Neuronal stem cell (in vitro differentiated cells): ENCODE measurements around the gene NDUFB7.
"Not testable (repeated sequence)": the region's sequence is repeated elsewhere in the genome, so short reads cannot be mapped to it uniquely, and the experiment has no call there.

Experiments
- DNase-seq: peaks from one replicate; pipeline ENCODE4 v3.0.0-alpha.2; 2013; ENCODE audit warnings: low spot score
- H2AFZ ChIP-seq: one replicate; pipeline ENCODE4 v1.6.1; 2013; ENCODE audit warnings: mild to moderate bottlenecking, low read length, inconsistent platforms
- H2AK5ac ChIP-seq: 2 replicates; pipeline ENCODE4 v1.6.1; 2013; ENCODE audit warnings: low read depth, mild to moderate bottlenecking, inconsistent platforms, low read length, moderate library complexity, mixed read lengths
- H2BK120ac ChIP-seq: 2 replicates; pipeline ENCODE4 v1.6.1; 2013; ENCODE audit warnings: low read depth, mild to moderate bottlenecking, inconsistent platforms, low read length, moderate library complexity, mixed read lengths
- H2BK12ac ChIP-seq: one replicate; pipeline ENCODE4 v1.6.1; 2013; ENCODE audit warnings: low read length, inconsistent platforms
- H2BK15ac ChIP-seq: 2 replicates; pipeline ENCODE4 v1.6.1; 2013; ENCODE audit warnings: mild to moderate bottlenecking, low read length, inconsistent platforms, mixed read lengths
- H2BK5ac ChIP-seq: one replicate; pipeline ENCODE4 v1.6.1; 2013; ENCODE audit warnings: inconsistent platforms, mild to moderate bottlenecking, low read length, moderate library complexity
- H3K14ac ChIP-seq: one replicate; pipeline ENCODE4 v1.6.1; 2013; ENCODE audit warnings: low read length, inconsistent platforms
- H3K18ac ChIP-seq: 2 replicates; pipeline ENCODE4 v1.6.1; 2013; ENCODE audit warnings: low read length, inconsistent platforms
- H3K23ac ChIP-seq: 2 replicates; pipeline ENCODE4 v1.6.1; 2013; ENCODE audit warnings: low read depth, mild to moderate bottlenecking, mixed read lengths, low read length, inconsistent platforms; ENCODE audit not compliant: poor library complexity
- H3K27ac ChIP-seq: replicated peaks from 3 replicates; pipeline ENCODE4 v1.5.1; 2013; ENCODE audit warnings: low read length, inconsistent platforms
- H3K27me3 ChIP-seq, 3 experiments: 2 replicates each; pipeline ENCODE4 v1.6.1; 2013; ENCODE audit warnings: low read length in 3 of 3, mild to moderate bottlenecking in 2 of 3, inconsistent platforms in 1 of 3, low read depth in 1 of 3, mixed read lengths in 1 of 3, moderate library complexity in 1 of 3; ENCODE audit not compliant: control insufficient read depth in 3 of 3, insufficient read depth in 3 of 3
- H3K36me3 ChIP-seq, 2 donors: replicated peaks in 1 of 2; 2 replicates each; pipeline ENCODE4 v1.6.1; 2013; ENCODE audit warnings: low read length in 2 of 2; ENCODE audit not compliant: control insufficient read depth in 2 of 2, insufficient read depth in 2 of 2
- H3K4ac ChIP-seq: 2 replicates; pipeline ENCODE4 v1.6.1; 2013; ENCODE audit warnings: inconsistent platforms, mild to moderate bottlenecking, low read length, moderate library complexity
- H3K4me1 ChIP-seq, 2 donors: 1 replicate in 1 of 2; 2 replicates in 1 of 2; pipeline ENCODE4 v1.6.1; 2013; ENCODE audit warnings: low read length in 2 of 2, low read depth in 1 of 2; ENCODE audit not compliant: control insufficient read depth in 2 of 2, insufficient read depth in 1 of 2
- H3K4me2 ChIP-seq: one replicate; pipeline ENCODE4 v1.6.1; 2013; ENCODE audit warnings: mild to moderate bottlenecking, low read length, inconsistent platforms; ENCODE audit not compliant: insufficient read depth, poor library complexity, severe bottlenecking
- H3K4me3 ChIP-seq, 2 donors: 2 replicates each; pipeline ENCODE4 v1.5.1; 2013; ENCODE audit warnings: low read length in 2 of 2, mild to moderate bottlenecking in 2 of 2, inconsistent platforms in 1 of 2, moderate library complexity in 1 of 2
- H3K79me1 ChIP-seq: one replicate; pipeline ENCODE4 v1.6.1; 2013; ENCODE audit warnings: low read depth, mild to moderate bottlenecking, inconsistent platforms, low read length, moderate library complexity
- H3K9ac ChIP-seq: one replicate; pipeline ENCODE4 v1.6.1; 2013; ENCODE audit warnings: mild to moderate bottlenecking, low read depth, low read length, inconsistent platforms; ENCODE audit not compliant: poor library complexity
- H3K9me3 ChIP-seq, 2 donors: replicated peaks in 1 of 2; 2 replicates each; pipeline versions ENCODE3 to v1.6.1; 2013; ENCODE audit warnings: low read length in 2 of 2, mild to moderate bottlenecking in 2 of 2, inconsistent platforms in 1 of 2, low read depth in 1 of 2, mixed read lengths in 1 of 2, moderate library complexity in 1 of 2; ENCODE audit not compliant: control insufficient read depth in 2 of 2, insufficient read depth in 1 of 2
- H4K8ac ChIP-seq: one replicate; pipeline ENCODE4 v1.6.1; 2013; ENCODE audit warnings: low read depth, mild to moderate bottlenecking, inconsistent platforms, low read length, moderate library complexity
- H4K91ac ChIP-seq: one replicate; pipeline ENCODE4 v1.6.1; 2013; ENCODE audit warnings: low read length, low read depth, mild to moderate bottlenecking, inconsistent platforms; ENCODE audit not compliant: poor library complexity
- WGBS, 2 donors: extraction: QIAGEN DNeasy Blood & Tissue Kit; methylation state at CpG; one replicate each; pipeline ENCODE4 v1.1.7; 2013; ENCODE audit warnings: missing lambda C conversion rate in 2 of 2, mixed read lengths in 1 of 2; ENCODE audit not compliant: insufficient read length in 2 of 2, insufficient replicate concordance in 1 of 2; ENCODE audit errors: extremely low coverage in 2 of 2; 5-methylcytosine and 5-hydroxymethylcytosine counted together

The NDUFB7 gene

DNA sequence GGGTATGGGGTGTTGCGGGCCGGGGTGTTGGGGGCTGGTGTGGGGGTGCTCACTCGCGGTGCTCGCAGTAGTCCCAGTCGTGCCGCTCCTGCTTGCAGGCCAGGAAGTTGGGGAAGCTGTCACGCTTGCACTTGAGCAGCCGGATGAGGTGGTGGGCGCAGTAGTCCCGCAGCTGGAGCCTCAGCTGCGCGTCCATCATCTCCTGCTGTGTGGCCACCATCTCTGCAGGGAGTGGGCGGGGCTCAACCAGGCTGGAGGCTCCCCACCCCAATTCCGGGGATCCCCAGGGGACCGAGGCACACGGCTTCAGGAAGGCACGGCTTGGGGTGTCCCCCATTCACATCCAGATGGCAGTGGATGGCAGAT is 5.2 kb downstream of the NDUFB7 start:
- H2AK5ac ChIP-seq = no peak overlapping the region
- H3K27me3 ChIP-seq = peaks cover 0 to 1% (median 0%) of the 10 kb centered on the region in 3 experiments
- no peak overlapping the region for H3K23ac ChIP-seq
- H4K91ac ChIP-seq = no peak overlapping the region
- H3K36me3 ChIP-seq = peaks cover 14 to 56% of the 10 kb centered on the region in 2 donors
- no CpG with 5 or more reads among the region's 18 CpGs for WGBS, 2 donors
- H2BK5ac ChIP-seq = no peak overlapping the region
- H3K18ac ChIP-seq = no peak overlapping the region
- H2BK15ac ChIP-seq = no peak overlapping the region
- H3K4me1 ChIP-seq = peaks cover 5 to 7% of the 10 kb centered on the region in 2 donors
- DNase-seq = no peak
- peaks cover 24% of the 10 kb centered on the region for H3K79me1 ChIP-seq
- H3K4me3 ChIP-seq = no peak overlapping the region
- H2AFZ ChIP-seq = no peak overlapping the region
- no peak overlapping the region for H2BK120ac ChIP-seq
- H3K9me3 ChIP-seq = peaks cover 0 to 2% of the 10 kb centered on the region in 2 donors
- H3K14ac ChIP-seq = no peak overlapping the region
- no peak overlapping the region for H3K4me2 ChIP-seq
- no peak overlapping the region for H3K4ac ChIP-seq
- H3K9ac ChIP-seq = no peak overlapping the region
- no peak overlapping the region for H2BK12ac ChIP-seq
- H3K27ac ChIP-seq = no peak overlapping the region
- H4K8ac ChIP-seq = no peak overlapping the region

DNA sequence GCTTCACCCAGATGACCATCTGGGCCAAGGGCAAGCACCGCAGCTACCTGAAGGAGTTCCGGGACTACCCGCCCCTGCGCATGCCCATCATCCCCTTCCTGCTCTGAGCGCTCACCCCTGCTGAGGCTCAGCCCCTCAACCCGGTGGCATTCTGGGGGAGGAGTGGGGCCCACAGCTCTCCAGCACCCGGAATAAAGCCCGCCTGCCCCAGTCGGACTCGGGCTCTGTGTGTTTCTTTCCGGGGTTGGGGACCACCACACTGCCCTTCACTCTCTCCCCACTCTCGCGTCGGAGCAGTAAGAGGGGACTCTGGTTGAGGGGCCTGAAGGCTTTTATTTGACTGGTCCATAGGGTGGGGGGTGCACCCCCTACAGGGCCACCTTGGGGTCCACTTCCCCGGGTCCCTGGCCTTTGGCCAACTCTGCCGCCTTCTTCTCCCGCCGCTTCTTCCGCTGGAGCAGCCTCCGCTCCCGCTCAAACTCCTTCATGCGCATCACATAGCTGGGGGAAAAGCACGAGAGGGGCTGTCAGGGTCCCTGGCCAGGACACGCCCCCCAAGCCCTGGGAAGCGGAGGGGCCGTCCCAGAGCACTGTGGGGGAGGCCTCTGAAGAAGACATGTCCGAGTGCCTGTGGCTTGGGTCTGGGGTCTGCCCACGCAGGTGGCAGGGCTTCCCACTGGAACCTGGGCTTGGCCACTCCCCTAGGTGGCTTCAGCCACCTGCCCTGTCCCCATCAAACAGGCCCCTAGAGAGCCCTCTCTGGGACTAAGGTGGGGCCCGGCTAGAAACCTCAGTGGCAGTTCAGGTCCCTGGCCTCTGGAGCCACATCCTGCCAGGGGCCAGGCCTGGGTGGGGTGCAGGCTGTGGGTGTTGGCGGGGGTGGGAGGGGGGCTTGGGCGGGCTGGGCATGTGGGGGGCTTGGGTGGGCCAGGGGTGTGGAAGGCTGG is 5.8 kb downstream of the NDUFB7 start:
- Histone ChIP-seq H3K18ac (no peak overlapping the region), H3K4ac (no peak overlapping the region), H3K79me1 (peaks cover 17% of the 10 kb centered on the region), H2BK15ac (no peak overlapping the region), H2BK120ac (no peak overlapping the region), H4K91ac (no peak overlapping the region), H2BK5ac (no peak overlapping the region), H3K14ac (no peak overlapping the region), H3K9me3 (peaks cover 0 to 2% of the 10 kb centered on the region in 2 donors), H2BK12ac (no peak overlapping the region), H3K27me3 (no peaks in the 10 kb centered on the region), H3K23ac (no peak overlapping the region), H3K4me3 (no peak overlapping the region), H3K4me2 (no peak overlapping the region), H3K36me3 (peaks cover 14 to 56% of the 10 kb centered on the region in 2 donors), H3K9ac (no peak overlapping the region), H3K4me1 (peaks cover 2 to 5% of the 10 kb centered on the region in 2 donors), H2AK5ac (no peak overlapping the region), H4K8ac (no peak overlapping the region), H2AFZ (no peak overlapping the region), H3K27ac (no peak overlapping the region)
- DNase-seq = no peak
- WGBS, 2 donors = no CpG with 5 or more reads among the region's 31 CpGs

DNA sequence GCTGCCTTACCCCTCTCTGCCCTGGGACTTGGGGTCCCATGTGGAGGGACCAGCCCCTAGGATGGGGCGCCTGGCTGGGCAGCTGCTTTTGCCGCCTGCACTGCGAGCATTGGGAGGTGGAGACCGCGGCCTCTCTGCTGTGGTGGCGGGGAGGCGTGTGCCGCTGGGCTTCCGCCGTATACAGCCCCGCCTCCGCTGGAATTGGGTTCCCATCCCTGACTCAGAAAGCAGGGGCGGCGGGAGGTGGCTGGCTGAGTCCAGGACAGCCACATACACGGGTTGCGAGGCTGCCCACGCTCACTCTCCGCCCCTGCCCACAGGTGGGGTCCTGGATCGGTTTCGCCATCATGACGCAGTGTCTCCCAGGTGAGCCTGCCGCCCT is 6.6 kb downstream of the NDUFB7 start:
- Histone ChIP-seq H3K4me2 (no peak overlapping the region), H4K91ac (no peak overlapping the region), H2BK5ac (no peak overlapping the region), H3K36me3 (peaks cover 14 to 56% of the 10 kb centered on the region in 2 donors), H3K18ac (no peak overlapping the region), H3K4me3 (no peak overlapping the region), H2BK15ac (no peak overlapping the region), H2BK120ac (no peak overlapping the region), H3K27ac (no peak overlapping the region), H3K9me3 (peaks cover 0 to 2% of the 10 kb centered on the region in 2 donors), H4K8ac (no peak overlapping the region), H2AK5ac (no peak overlapping the region), H3K14ac (no peak overlapping the region), H3K27me3 (no peaks in the 10 kb centered on the region), H2AFZ (no peak overlapping the region), H3K9ac (no peak overlapping the region), H3K4me1 (peaks cover 3 to 6% of the 10 kb centered on the region in 2 donors), H2BK12ac (no peak overlapping the region), H3K79me1 (peaks cover 21% of the 10 kb centered on the region), H3K23ac (no peak overlapping the region), H3K4ac (no peak overlapping the region)
- WGBS, 2 donors = no CpG with 5 or more reads among the region's 22 CpGs
- DNase-seq = no peak

DNA sequence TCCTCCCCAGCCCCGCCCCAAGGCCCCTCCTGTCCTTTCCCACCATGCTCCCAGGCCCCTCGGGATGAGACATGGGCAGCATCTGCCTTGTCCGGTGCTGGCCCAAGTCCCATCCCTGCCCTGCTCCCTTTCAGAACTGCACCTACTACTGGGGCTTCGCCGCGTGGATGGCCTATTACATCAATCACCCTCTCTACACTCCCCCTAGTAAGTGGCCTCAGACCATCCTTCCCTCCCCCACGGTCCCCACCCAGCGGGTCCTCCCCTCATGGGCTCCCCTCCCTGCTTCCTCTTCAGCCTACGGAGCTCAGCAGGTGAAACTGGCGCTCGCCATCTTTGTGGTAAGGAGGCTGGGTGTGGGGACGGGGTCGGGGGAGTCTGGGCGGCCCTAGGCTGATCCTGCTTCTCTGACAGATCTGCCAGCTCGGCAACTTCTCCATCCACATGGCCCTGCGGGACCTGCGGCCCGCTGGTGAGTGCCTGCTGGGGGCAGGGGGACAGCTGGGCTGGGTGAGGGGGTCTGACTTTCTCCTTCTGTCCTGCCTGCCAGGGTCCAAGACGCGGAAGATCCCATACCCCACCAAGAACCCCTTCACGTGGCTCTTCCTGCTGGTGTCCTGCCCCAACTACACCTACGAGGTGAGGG is 7.1 kb downstream of the NDUFB7 start:
- not testable (repeated sequence) for H3K9me3 ChIP-seq, H3K14ac ChIP-seq, H2AK5ac ChIP-seq, H3K23ac ChIP-seq, H3K4ac ChIP-seq, H4K91ac ChIP-seq, H3K4me2 ChIP-seq, H3K4me3 ChIP-seq, H2BK15ac ChIP-seq, H2BK120ac ChIP-seq, H2BK5ac ChIP-seq, H3K18ac ChIP-seq, H3K9ac ChIP-seq, H3K27me3 ChIP-seq, H3K27ac ChIP-seq, DNase-seq, H2AFZ ChIP-seq, H4K8ac ChIP-seq, H2BK12ac ChIP-seq
- Histone ChIP-seq H3K79me1 (peaks cover 26% of the 10 kb centered on the region), H3K4me1 (peaks cover 3 to 10% of the 10 kb centered on the region in 2 donors), H3K36me3 (peaks cover 14 to 55% of the 10 kb centered on the region in 2 donors)
- WGBS, 2 donors = no CpG with 5 or more reads among the region's 22 CpGs
